IMR-90 (cell line): Measurements from ENCODE around the gene PFKFB2. TPM values are rescaled to one million over a fixed set of nuclear protein-coding genes. Genes with fewer than 3 reads are reported as not detected.

Experiments used
- ATAC-seq: fragments of 200-7000 bp; cut with Tn5 transposase; 2 replicates; pipeline ENCODE4 v1.9.1; 2020; ENCODE audit warnings: low read depth, mild to moderate bottlenecking, moderate library complexity
- BruUV-seq: library from RNA; stranded (reverse); fragments of 400-500 nt; replicated peaks from 2 replicates; lab custom pipeline; 2021; lab: Mats Ljungman, UMichigan
- CTCF ChIA-PET: fragments of 300-600 bp; formaldehyde crosslinking; extraction: SDS; loops from one replicate; lab custom pipeline; 2021; ENCODE audit warnings: antibody characterized with exemption; lab: Yijun Ruan, JAX
- POLR2A ChIA-PET: fragments of 300-600 bp; sonication (Branson Sonifier 250); formaldehyde crosslinking; loops from one replicate; lab custom pipeline; 2022; ENCODE audit warnings: antibody characterized with exemption; ENCODE audit not compliant: unreplicated experiment; lab: Charles Lee
- DNase-seq: peaks from one replicate; pipeline ENCODE4 v3.0.0; 2013
- H2AFZ ChIP-seq: replicated peaks from 2 replicates; pipeline ENCODE3; 2013; ENCODE audit warnings: low read length, mild to moderate bottlenecking; ENCODE audit not compliant: poor library complexity
- H2AK5ac ChIP-seq: 2 replicates; pipeline ENCODE4 v1.6.1; 2013; ENCODE audit warnings: low read depth, low read length, inconsistent platforms
- H2AK9ac ChIP-seq: replicated peaks from 2 replicates; pipeline ENCODE3; 2013; ENCODE audit warnings: mild to moderate bottlenecking, low read depth, low read length, moderate library complexity; ENCODE audit not compliant: poor library complexity
- H2BK120ac ChIP-seq: 2 replicates; pipeline ENCODE4 v1.6.1; 2013; ENCODE audit warnings: low read depth, low read length, inconsistent platforms
- H2BK15ac ChIP-seq: 3 replicates; pipeline ENCODE4 v1.6.1; 2013; ENCODE audit warnings: low read depth, low read length, inconsistent platforms
- H2BK20ac ChIP-seq: 2 replicates; pipeline ENCODE4 v1.6.1; 2013; ENCODE audit warnings: low read depth, mild to moderate bottlenecking, inconsistent platforms, low read length, moderate library complexity
- H2BK5ac ChIP-seq: 2 replicates; pipeline ENCODE4 v1.6.1; 2013; ENCODE audit warnings: mild to moderate bottlenecking, low read depth, low read length, inconsistent platforms; ENCODE audit not compliant: poor library complexity, severe bottlenecking
- H3K14ac ChIP-seq: replicated peaks from 2 replicates; pipeline ENCODE4 v1.6.1; 2013; ENCODE audit warnings: low read depth, low read length, inconsistent platforms
- H3K18ac ChIP-seq: 2 replicates; pipeline ENCODE4 v1.6.1; 2013; ENCODE audit warnings: low read depth, low read length, control low read depth
- H3K23ac ChIP-seq: 2 replicates; pipeline ENCODE4 v1.6.1; 2013; ENCODE audit warnings: low read depth, low read length, inconsistent platforms
- H3K27ac ChIP-seq: 2 replicates; pipeline ENCODE4 v1.5.1; 2013; ENCODE audit warnings: mild to moderate bottlenecking, control low read depth, low read length; ENCODE audit not compliant: insufficient read depth
- H3K27me3 ChIP-seq: 2 replicates; pipeline ENCODE4 v1.6.1; 2013; ENCODE audit warnings: low read length; ENCODE audit not compliant: control insufficient read depth, insufficient read depth
- H3K36me3 ChIP-seq: 2 replicates; pipeline ENCODE4 v1.6.1; 2013; ENCODE audit warnings: low read length, mixed read lengths; ENCODE audit not compliant: control insufficient read depth, insufficient read depth
- H3K4ac ChIP-seq: 2 replicates; pipeline ENCODE4 v1.6.1; 2013; ENCODE audit warnings: low read depth, low read length, inconsistent platforms
- H3K4me1 ChIP-seq: 2 replicates; pipeline ENCODE4 v1.6.1; 2013; ENCODE audit warnings: low read length, mixed read lengths; ENCODE audit not compliant: control insufficient read depth, insufficient read depth
- H3K4me2 ChIP-seq: 2 replicates; pipeline ENCODE4 v1.6.1; 2013; ENCODE audit warnings: low read depth, mild to moderate bottlenecking, control low read depth, low read length, moderate library complexity
- H3K4me3 ChIP-seq: 2 replicates; pipeline ENCODE4 v1.5.1; 2013; ENCODE audit warnings: low read depth, mild to moderate bottlenecking, control low read depth, low read length, moderate library complexity; ENCODE audit not compliant: insufficient read depth
- H3K56ac ChIP-seq: 2 replicates; pipeline ENCODE4 v1.6.1; 2013; ENCODE audit warnings: low read length, inconsistent platforms; ENCODE audit not compliant: insufficient read depth; ENCODE audit errors: extremely low read depth
- H3K79me1 ChIP-seq, 2 experiments: 2 replicates each; pipeline ENCODE4 v1.6.1; 2013; ENCODE audit warnings: low read length in 2 of 2, inconsistent platforms in 1 of 2, low read depth in 1 of 2
- H3K9ac ChIP-seq: 2 replicates; pipeline ENCODE4 v1.6.1; 2013; ENCODE audit warnings: low read depth, low read length, control low read depth
- H3K9me1 ChIP-seq: 2 replicates; pipeline ENCODE4 v1.6.1; 2013; ENCODE audit warnings: low read length, inconsistent platforms; ENCODE audit not compliant: insufficient read depth
- H3K9me3 ChIP-seq: 2 replicates; pipeline ENCODE4 v1.6.1; 2013; ENCODE audit warnings: low read length; ENCODE audit not compliant: control insufficient read depth, insufficient read depth
- H4K20me1 ChIP-seq: 2 replicates; pipeline ENCODE4 v1.6.1; 2013; ENCODE audit warnings: low read length, inconsistent platforms; ENCODE audit not compliant: insufficient read depth
- H4K5ac ChIP-seq: 2 replicates; pipeline ENCODE4 v1.6.1; 2013; ENCODE audit warnings: mild to moderate bottlenecking, low read depth, low read length, control low read depth
- H4K8ac ChIP-seq, 2 experiments: 2 replicates each; pipeline ENCODE4 v1.6.1; 2013; ENCODE audit warnings: low read depth in 2 of 2, low read length in 2 of 2, control low read depth in 1 of 2, inconsistent platforms in 1 of 2
- H4K91ac ChIP-seq: 2 replicates; pipeline ENCODE4 v1.6.1; 2013; ENCODE audit warnings: low read depth, low read length, inconsistent platforms; ENCODE audit not compliant: insufficient read depth
- CEBPB ChIP-seq: IDR thresholded peaks from 2 replicates; pipeline ENCODE4 v1.6.1; 2012; ENCODE audit warnings: low read depth, low read length, improper control_type of control experiment
- WGBS, 2 experiments: methylation state at CpG; one replicate each; pipeline versions ENCODE4 v1.1.5 to v1.1.7; 2013; ENCODE audit warnings: missing lambda C conversion rate in 2 of 2; ENCODE audit not compliant: insufficient read length in 1 of 2; ENCODE audit errors: extremely low coverage in 2 of 2; 5-methylcytosine and 5-hydroxymethylcytosine counted together
- dilution Hi-C: fragments of 300-500 bp; cut with HindIII; formaldehyde crosslinking; loops from one replicate; pipeline ENCODE4 v1.14.3; 2018; ENCODE audit warnings: low sequenced_read_pairs; ENCODE audit not compliant: unreplicated experiment
- in situ Hi-C: fragments of 300-500 bp; cut with MboI; formaldehyde crosslinking; loops from 3 replicates; pipeline ENCODE4 v1.14.3; 2019; ENCODE audit warnings: low sequenced_read_pairs, inconsistent platforms, mixed read lengths
- intact Hi-C: fragments of 100-400 bp; cut with micrococcal nuclease; formaldehyde crosslinking; loops from 2 replicates; pipeline ENCODE4 v1.10.0; 2022
- polyA plus RNA-seq, 3 experiments: library from polyadenylated mRNA; depleted of rRNA; stranded (reverse); fragments of >200 nt; gene quantifications; 2 replicates each; pipeline ENCODE4 v1.2.3, GENCODE V29; 2012; ENCODE audit warnings: low replicate concordance in 1 of 3
- total RNA-seq: library from RNA; depleted of rRNA; stranded (reverse); fragments of >200 nt; gene quantifications from 2 replicates; pipeline ENCODE4 v1.2.3, GENCODE V29; 2012

PFKFB2 gene
- total and polyA plus RNA-seq, 2 of the 4 experiments (the other 2 are of a cell fraction), result 0.62 to 1.3 TPM

DNA sequence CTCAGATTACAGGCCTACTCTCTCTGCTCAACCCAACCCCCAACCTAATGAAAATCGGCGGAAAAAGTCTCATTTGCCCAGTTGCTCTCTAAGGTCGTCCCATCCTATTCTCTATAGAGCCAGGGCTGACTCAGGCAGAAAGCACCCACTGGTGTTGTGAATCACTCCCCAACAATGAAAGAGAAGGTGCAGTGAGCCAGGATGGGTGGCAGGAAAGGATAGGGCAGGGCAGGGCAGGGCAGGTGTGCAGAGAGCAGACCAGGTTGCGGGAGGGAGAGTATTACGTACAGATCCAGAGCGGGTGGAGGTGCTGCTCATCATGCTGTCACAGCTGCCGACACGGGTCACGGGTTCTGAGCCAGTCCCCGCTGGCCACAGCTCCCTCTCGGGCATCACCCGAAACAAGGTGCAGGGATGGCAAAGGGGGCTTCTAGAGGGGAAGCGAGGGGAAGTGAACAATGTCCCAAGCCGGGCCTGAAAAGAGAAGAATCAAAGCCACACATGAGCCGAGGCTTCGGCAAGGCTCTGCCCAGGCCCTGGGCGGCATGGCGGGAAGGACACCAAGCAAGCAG is 25.8 kb upstream of the PFKFB2 start:
- intact Hi-C loops (no loop called here), in situ Hi-C loops (no loop called here), dilution Hi-C loops (no loop called here)
- CTCF ChIA-PET, result interaction anchor here (0.6 kb wide), 1 partner anchor 259 kb away, joined by 3 read pairs; no protein-coding TSS in a partner anchor
- no TSS peak for BruUV-seq
- POLR2A ChIA-PET, result no interaction called here
- Histone ChIP-seq H3K4me1 (peaks cover 6% of the 10 kb centered on the region), H3K23ac (no peak overlapping the region), H3K9ac (no peak overlapping the region), H3K18ac (no peak overlapping the region), H3K27me3 (peaks cover 10% of the 10 kb centered on the region), H3K9me1 (peaks cover 3% of the 10 kb centered on the region; the same call in 1 of the 2 replicates), H3K4me3 (no peak overlapping the region), H3K27ac (no peak overlapping the region), H3K4me2 (no peak overlapping the region), H2BK5ac (no peak overlapping the region), H3K36me3 (no peaks in the 10 kb centered on the region), H3K14ac (no peak overlapping the region), H4K5ac (no peak overlapping the region), H3K4ac (no peak overlapping the region), H2AK9ac (no peak overlapping the region), H4K8ac (no peak overlapping the region), H2BK15ac (no peak overlapping the region), H4K20me1 (no peaks in the 10 kb centered on the region), H4K91ac (no peak overlapping the region), H2AFZ (no peak overlapping the region), H3K79me1 (no peaks in the 10 kb centered on the region), H3K9me3 (no peaks in the 10 kb centered on the region), H2BK120ac (no peak overlapping the region), H3K56ac (no peak overlapping the region), H2BK20ac (no peak overlapping the region), H2AK5ac (no peak overlapping the region)
- no peak for TF ChIP-seq CEBPB
- ATAC-seq, result no peak
- DNase-seq, result peak; percentile 22
- WGBS, 2 experiments, result 86% methylated on average over 9 of the region's 18 CpGs; no CpG with 5 or more reads in 1 of the 2 experiments
